ENCODE data around the gene SRPK2.

DNA sequence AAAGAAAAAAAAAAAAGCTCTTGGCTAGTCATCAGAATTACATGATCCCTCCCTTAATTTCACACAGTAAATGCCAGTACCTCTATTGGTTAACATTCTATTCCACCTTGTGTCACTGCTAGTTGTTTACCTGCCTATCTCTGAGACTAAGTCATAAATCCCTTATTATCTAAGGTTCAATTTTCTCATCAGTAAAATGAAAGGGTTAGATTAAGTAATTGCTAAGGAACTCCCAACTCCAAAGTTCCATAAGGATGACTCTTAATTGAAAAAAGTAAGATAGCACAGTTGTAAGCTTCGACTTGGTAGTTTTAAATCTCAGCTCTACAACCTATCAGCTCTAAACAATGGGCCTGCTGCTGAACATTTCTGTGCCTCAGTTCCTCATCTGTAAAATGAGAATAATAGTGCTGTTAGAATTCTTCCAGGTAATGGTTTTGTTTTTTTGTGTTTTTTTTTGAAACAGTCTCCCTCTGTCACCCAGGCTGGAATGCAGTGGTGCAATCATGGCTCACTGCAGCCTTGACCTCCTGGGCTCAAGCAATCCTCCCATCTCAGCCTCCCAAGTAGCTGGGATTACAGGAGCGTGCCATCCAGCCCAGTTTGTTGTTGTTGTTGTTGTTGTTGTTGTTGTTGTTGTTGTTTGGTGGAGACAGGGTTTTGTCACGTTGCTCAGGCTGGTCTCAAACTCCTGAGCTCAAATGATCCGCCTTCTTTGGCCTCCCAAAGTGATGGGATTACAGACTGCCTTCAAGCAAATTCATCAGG, 35.6 kb downstream of the SRPK2 start:
- TF ChIP-seq EZH2 (IDR thresholded peaks at IDR 0.05): no peak
- TF ChIP-seq FOXP2 (optimal IDR thresholded peaks at IDR 0.05; ENCODE audit: control extremely low read depth, extremely low read length, insufficient read depth): no peak
- TF ChIP-seq POLR2AphosphoS5 (IDR thresholded peaks at IDR 0.05; ENCODE audit: borderline replicate concordance, low read depth, low read length): no peak

All from SK-N-MC (cell line).